ENCODE data around the gene VRTN.

VRTN gene

DNA sequence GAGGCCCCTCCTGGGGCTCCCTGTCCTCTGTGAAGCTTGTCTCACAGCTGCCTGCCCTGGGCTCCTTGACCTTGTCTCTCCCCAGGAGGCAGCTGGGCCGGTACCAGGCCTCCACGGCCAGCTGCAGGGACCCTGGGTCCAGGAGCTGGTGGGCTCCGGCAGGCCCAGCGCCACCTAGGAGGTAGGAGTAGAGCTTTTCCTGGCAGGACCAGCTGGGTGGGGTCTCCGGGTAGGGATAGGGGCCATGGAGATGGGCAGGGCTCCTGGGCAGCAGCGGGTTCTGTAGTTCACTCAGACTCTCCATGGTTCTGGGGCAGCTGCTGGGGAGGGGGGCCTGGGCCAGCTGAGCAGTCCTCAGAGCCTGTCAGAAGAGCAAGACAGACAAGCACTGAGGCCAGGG, 61.2 kb downstream of the VRTN start:
- Histone ChIP-seq H3K27me3 (peaks cover 4% of the 10 kb centered on the region; the same call in 1 of the 2 replicates), H3K4me3 (ENCODE audit: low read depth, low read length) (no peak overlapping the region), H3K36me3 (no peaks in the 10 kb centered on the region), H3K4me1 (no peaks in the 10 kb centered on the region), H3K9me3 (no peaks in the 10 kb centered on the region)
- no peak for TF ChIP-seq CTCF (IDR thresholded peaks at IDR 0.05; ENCODE audit: low read depth, low read length)
- no peak for DNase-seq
